Kidney (tissue), 14 donors: ENCODE data around the gene FBLN7. TPM values are rescaled to one million over a fixed set of nuclear protein-coding genes. Genes with fewer than 3 reads are reported as not detected.

Source experiments
- DNase-seq, 5 donors: peaks; one replicate each; pipeline ENCODE4 v3.0.0-alpha.2; 2013 to 2020
- FAIRE-seq: peaks from 2 replicates; lab custom pipeline; 2012; peaks lifted over from hg19 to GRCh38; lab: Jason Lieb, UNC
- H3K27ac ChIP-seq, 2 donors: one replicate each; pipeline ENCODE4 v1.7.0; 2013; ENCODE audit warnings: low read depth in 2 of 2, low read length in 2 of 2, inconsistent platforms in 1 of 2
- H3K27me3 ChIP-seq: one replicate; pipeline ENCODE4 v1.7.1; 2013; ENCODE audit warnings: low read length, inconsistent platforms; ENCODE audit not compliant: control insufficient read depth, insufficient read depth
- H3K36me3 ChIP-seq, 3 donors: one replicate each; pipeline versions ENCODE4 v1.7.0 to v1.7.1; 2013; ENCODE audit warnings: low read length in 3 of 3, control low read depth in 1 of 3, inconsistent platforms in 1 of 3; ENCODE audit not compliant: insufficient read depth in 3 of 3, control insufficient read depth in 2 of 3
- H3K4me1 ChIP-seq, 3 donors: one replicate each; pipeline versions ENCODE4 v1.7.0 to v1.7.1; 2013; ENCODE audit warnings: low read length in 3 of 3, inconsistent platforms in 1 of 3, low read depth in 1 of 3; ENCODE audit not compliant: control insufficient read depth in 2 of 3, insufficient read depth in 2 of 3
- H3K4me3 ChIP-seq, 3 donors: one replicate each; pipeline versions ENCODE4 v1.7.0 to v1.8.1; 2013; ENCODE audit warnings: low read length in 3 of 3, control low read depth in 1 of 3, inconsistent platforms in 1 of 3
- H3K9ac ChIP-seq, 3 donors: one replicate each; pipeline versions ENCODE4 v1.7.0 to v1.7.1; 2013; ENCODE audit warnings: low read length in 3 of 3, control low read depth in 1 of 3, inconsistent platforms in 1 of 3
- H3K9me3 ChIP-seq, 3 donors: one replicate each; pipeline versions ENCODE4 v1.7.0 to v1.7.1; 2013; ENCODE audit warnings: low read length in 3 of 3, control low read depth in 1 of 3, inconsistent platforms in 1 of 3; ENCODE audit not compliant: control insufficient read depth in 2 of 3, insufficient read depth in 1 of 3
- intact Hi-C: fragments of 100-400 bp; cut with DNase I; formaldehyde crosslinking; loops from one replicate; pipeline ENCODE4 v1.11.1; 2022
- polyA plus RNA-seq: library from polyadenylated mRNA; stranded (reverse); fragments of 350-450 nt; fragmentation: Illumina TruSeq; extraction: RNeasy Lipid Tissue Mini Kit (QIAGEN cat#74804); gene quantifications from one replicate; pipeline ENCODE4 v1.2.3, GENCODE V29; 2014; ENCODE audit warnings: low read depth, low replicate concordance; ENCODE audit not compliant: insufficient read depth
- total RNA-seq: library from RNA; stranded (reverse); fragmentation: NEBNext Ultra II Directional; extraction: Animal tissue kit (Norgen Biotek cat#: 25700); gene quantifications from one replicate; pipeline ENCODE4 v1.2.1, GENCODE V29; 2021
- TF ChIP-seq, protein P1 (sequence below): IDR thresholded peaks from 3 replicates; pipeline ENCODE4 v1.5.1; 2012; ENCODE audit warnings: mild to moderate bottlenecking, moderate library complexity, borderline replicate concordance; ENCODE audit not compliant: insufficient read depth; ENCODE audit errors: extremely low read depth
- donor health status: control.
- donor health status: control.
- donor health status: control.
- donor health status: control.
- donor health status: control.
- donor health status: DM: yes; HTN: yes; CAD: no.
- donor health status: Normal renal cell carcinoma (clear cell type).

FBLN7 gene
- total and polyA plus RNA-seq, 2 donors from 2014 or later, result 0.71 to 4.6 TPM

GRCh38 chr2:112194028-112194427, 55.8 kb downstream of the FBLN7 start:
- no peaks in the 10 kb centered on the region for H3K36me3 ChIP-seq
- no peaks in the 10 kb centered on the region for H3K4me1 ChIP-seq
- H3K27me3 ChIP-seq, result no peaks in the 10 kb centered on the region
- no peak overlapping the region for H3K4me3 ChIP-seq
- no peaks in the 10 kb centered on the region for H3K9me3 ChIP-seq
- H3K27ac ChIP-seq, result no peak overlapping the region
- TF ChIP-seq, protein P1, sequence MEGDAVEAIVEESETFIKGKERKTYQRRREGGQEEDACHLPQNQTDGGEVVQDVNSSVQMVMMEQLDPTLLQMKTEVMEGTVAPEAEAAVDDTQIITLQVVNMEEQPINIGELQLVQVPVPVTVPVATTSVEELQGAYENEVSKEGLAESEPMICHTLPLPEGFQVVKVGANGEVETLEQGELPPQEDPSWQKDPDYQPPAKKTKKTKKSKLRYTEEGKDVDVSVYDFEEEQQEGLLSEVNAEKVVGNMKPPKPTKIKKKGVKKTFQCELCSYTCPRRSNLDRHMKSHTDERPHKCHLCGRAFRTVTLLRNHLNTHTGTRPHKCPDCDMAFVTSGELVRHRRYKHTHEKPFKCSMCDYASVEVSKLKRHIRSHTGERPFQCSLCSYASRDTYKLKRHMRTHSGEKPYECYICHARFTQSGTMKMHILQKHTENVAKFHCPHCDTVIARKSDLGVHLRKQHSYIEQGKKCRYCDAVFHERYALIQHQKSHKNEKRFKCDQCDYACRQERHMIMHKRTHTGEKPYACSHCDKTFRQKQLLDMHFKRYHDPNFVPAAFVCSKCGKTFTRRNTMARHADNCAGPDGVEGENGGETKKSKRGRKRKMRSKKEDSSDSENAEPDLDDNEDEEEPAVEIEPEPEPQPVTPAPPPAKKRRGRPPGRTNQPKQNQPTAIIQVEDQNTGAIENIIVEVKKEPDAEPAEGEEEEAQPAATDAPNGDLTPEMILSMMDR, result no peak
- H3K9ac ChIP-seq, result no peak overlapping the region
- DNase-seq (no peak), FAIRE-seq (no peak)
- intact Hi-C loops, result no loop called here

GRCh38 chr2:112194482-112194881, 56.3 kb downstream of the FBLN7 start:
- Histone ChIP-seq H3K4me3 (no peak overlapping the region), H3K9me3 (no peaks in the 10 kb centered on the region), H3K9ac (no peak overlapping the region), H3K27ac (no peak overlapping the region), H3K27me3 (no peaks in the 10 kb centered on the region), H3K36me3 (no peaks in the 10 kb centered on the region), H3K4me1 (no peaks in the 10 kb centered on the region)
- DNase-seq, result no peak
- no peak for FAIRE-seq
- TF ChIP-seq, protein P1, result no peak
- intact Hi-C loops, result no loop called here

DNA sequence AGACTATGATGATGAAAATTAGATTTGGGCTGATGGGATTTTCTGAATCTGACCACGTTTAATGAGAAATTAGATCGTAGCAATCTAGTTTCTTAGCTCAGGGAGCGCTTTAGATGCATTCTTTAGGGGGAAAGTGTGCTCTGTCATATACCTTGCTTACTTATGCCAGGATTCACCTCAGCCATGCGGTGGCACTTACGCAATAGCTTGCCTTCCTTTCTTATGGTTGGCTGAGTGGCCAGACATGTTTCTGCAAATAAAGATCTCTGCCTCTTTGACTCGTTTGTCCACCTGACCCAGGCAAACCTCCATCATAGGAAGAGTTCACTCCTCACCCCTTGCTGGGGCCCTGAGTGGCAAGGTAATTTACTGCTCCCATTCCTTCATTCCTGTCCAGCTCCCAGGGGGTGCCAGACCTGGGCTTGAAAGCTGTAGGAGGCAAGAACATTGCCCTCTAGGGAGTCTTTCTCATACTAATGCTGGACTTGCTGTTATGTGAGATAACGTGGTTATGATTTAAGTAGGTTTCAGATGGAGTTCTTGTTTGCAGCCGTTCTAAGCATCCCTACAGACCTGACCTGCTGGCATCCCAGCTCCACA, 57.1 kb downstream of the FBLN7 start:
- no peaks in the 10 kb centered on the region for H3K36me3 ChIP-seq
- no peak overlapping the region for H3K27ac ChIP-seq
- FAIRE-seq, result no peak
- H3K9me3 ChIP-seq, result no peaks in the 10 kb centered on the region
- H3K9ac ChIP-seq, result no peak overlapping the region
- no peak overlapping the region for H3K4me3 ChIP-seq
- no peak for DNase-seq
- intact Hi-C loops, result no loop called here
- H3K4me1 ChIP-seq, result no peaks in the 10 kb centered on the region
- TF ChIP-seq, protein P1, result no peak
- H3K27me3 ChIP-seq, result no peaks in the 10 kb centered on the region

DNA sequence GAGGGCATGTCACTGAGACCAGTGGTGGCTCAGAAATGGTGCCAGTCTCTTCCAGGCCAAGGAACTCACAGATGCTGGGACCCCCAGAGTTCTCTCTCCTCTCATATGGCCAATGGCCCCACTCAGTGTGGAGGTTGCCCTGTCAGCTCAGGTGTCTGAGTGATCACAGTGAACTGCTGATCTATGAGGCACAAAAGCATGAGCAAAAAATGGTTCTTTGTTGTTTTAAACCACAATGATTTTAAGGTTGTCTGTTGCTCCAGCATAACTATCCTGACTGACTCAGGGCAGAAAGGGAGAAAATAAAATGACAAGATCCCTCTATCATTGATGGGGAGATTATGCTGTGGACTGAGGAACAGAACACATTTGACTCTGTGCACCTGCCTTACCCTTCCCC, 57.8 kb downstream of the FBLN7 start:
- FAIRE-seq, result no peak

More for the DNA sequence above, 57.8 kb downstream of the FBLN7 start:
- DNase-seq, result no peak
- TF ChIP-seq, protein P1, result no peak
- Histone ChIP-seq H3K27me3 (no peaks in the 10 kb centered on the region), H3K36me3 (no peaks in the 10 kb centered on the region), H3K9ac (no peak overlapping the region), H3K4me1 (no peaks in the 10 kb centered on the region), H3K27ac (no peak overlapping the region), H3K9me3 (no peaks in the 10 kb centered on the region), H3K4me3 (no peak overlapping the region)
- intact Hi-C loops, result no loop called here
